Measurements from ENCODE around the gene PPM1A.
A peak's percentile ranks its signal among the peaks of the same experiment; 100 is the strongest.

GRCh38 chr14:60266021-60266937, 17.3 kb downstream of the PPM1A start:
- TF ChIP-seq CTCF (IDR thresholded peaks at IDR 0.05; ENCODE audit: control extremely low read depth in 1 of 3, insufficient read depth in 1 of 3, low read depth in 1 of 3, low read length in 3 of 3) (peak in 2 of 3 experiments; percentile 53 to 62; a peak in 2 of 4 replicates), NANOG (IDR thresholded peaks at IDR 0.05; ENCODE audit: insufficient read depth, low read depth, low read length, poor library complexity, severe bottlenecking) (no peak), EZH2 (IDR thresholded peaks at IDR 0.05; ENCODE audit: low read depth, low read length, severe bottlenecking) (no peak), RNF2 (IDR thresholded peaks at IDR 0.05; ENCODE audit: borderline replicate concordance, low read depth, low read length, missing control alignments, poor library complexity, severe bottlenecking) (no peak), MAX (IDR thresholded peaks at IDR 0.05) (no peak), TBP (IDR thresholded peaks at IDR 0.05; ENCODE audit: low read depth, low read length) (no peak), POLR2A (IDR thresholded peaks at IDR 0.05; ENCODE audit: control extremely low read depth in 1 of 2, low read depth in 2 of 2, low read length in 2 of 2) (no peak), KDM1A (IDR thresholded peaks at IDR 0.05; ENCODE audit: borderline replicate concordance, low read length) (no peak), POLR2AphosphoS5 (IDR thresholded peaks at IDR 0.05; ENCODE audit: low read depth, low read length) (no peak), CREB1 (IDR thresholded peaks at IDR 0.05) (no peak)

Measured in H1 (cell line).